Memory B cell (primary cell): Measurements from ENCODE around the gene THNSL1.

ENCODE experiments used
- ATAC-seq: fragments of 150-1000 bp; cut with Tn5 transposase; 2 replicates; pipeline ENCODE4 v1.10.0; 2021; ENCODE audit warnings: low read depth, mild to moderate bottlenecking, moderate library complexity
- DNase-seq, 2 donors: peaks; one replicate each; pipeline ENCODE4 v3.0.0; 2022; ENCODE audit warnings: low spot score in 2 of 2
- H3K27ac Mint-ChIP-seq: one replicate; pipeline ENCODE4 v1.8.0; 2022; ENCODE audit warnings: mild to moderate bottlenecking, moderate library complexity, mixed read lengths
- H3K27me3 Mint-ChIP-seq: one replicate; pipeline ENCODE4 v1.8.0; 2022; ENCODE audit warnings: mixed read lengths
- H3K36me3 Mint-ChIP-seq: one replicate; pipeline ENCODE4 v1.8.0; 2022; ENCODE audit warnings: mild to moderate bottlenecking, mixed read lengths
- H3K4me1 Mint-ChIP-seq: one replicate; pipeline ENCODE4 v1.8.0; 2022; ENCODE audit warnings: mixed read lengths
- H3K4me3 Mint-ChIP-seq: one replicate; pipeline ENCODE4 v1.8.0; 2022; ENCODE audit warnings: mild to moderate bottlenecking, moderate library complexity, mixed read lengths
- H3K9me3 Mint-ChIP-seq: one replicate; pipeline ENCODE4 v1.8.0; 2022; ENCODE audit warnings: mixed read lengths

Gene THNSL1

DNA sequence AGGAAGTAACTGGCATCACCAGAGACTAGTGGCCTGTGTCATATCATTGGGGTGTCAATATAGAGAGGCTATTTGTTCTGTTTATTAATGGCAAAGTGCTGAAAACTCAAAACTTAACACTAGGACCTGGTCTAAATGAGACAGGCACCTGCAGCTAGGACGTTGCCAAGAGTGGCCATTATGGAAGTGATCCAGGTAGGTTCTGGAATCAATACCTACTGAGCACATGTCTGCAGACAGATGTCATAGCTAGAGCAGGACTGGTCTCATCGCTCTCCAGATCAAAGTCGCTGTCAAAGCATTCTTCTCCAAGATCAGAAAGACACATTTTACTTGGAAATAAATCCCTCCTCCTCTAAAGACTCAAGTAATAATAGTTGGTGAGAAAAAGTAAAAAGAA is 40.3 kb downstream of the THNSL1 start:
- Mint-ChIP-seq H3K36me3 (no peaks in the 10 kb centered on the region), H3K4me1 (no peaks in the 10 kb centered on the region), H3K4me3 (no peak overlapping the region), H3K27ac (no peak overlapping the region), H3K9me3 (no peaks in the 10 kb centered on the region), H3K27me3 (peaks cover 6% of the 10 kb centered on the region)
- DNase-seq: no peak
- no peak for ATAC-seq

GRCh38 chr10:25057886-25058285 is 41.5 kb downstream of the THNSL1 start:
- Mint-ChIP-seq H3K4me1 (peaks cover 4% of the 10 kb centered on the region), H3K27me3 (peaks cover 9% of the 10 kb centered on the region), H3K9me3 (no peaks in the 10 kb centered on the region), H3K4me3 (no peak overlapping the region), H3K27ac (no peak overlapping the region), H3K36me3 (no peaks in the 10 kb centered on the region)
- DNase-seq: no peak
- no peak for ATAC-seq

GRCh38 chr10:25059990-25060389 is 43.6 kb downstream of the THNSL1 start:
- Mint-ChIP-seq H3K27ac (no peak overlapping the region), H3K4me1 (peaks cover 4% of the 10 kb centered on the region), H3K9me3 (no peaks in the 10 kb centered on the region), H3K4me3 (no peak overlapping the region), H3K27me3 (peaks cover 14% of the 10 kb centered on the region), H3K36me3 (no peaks in the 10 kb centered on the region)
- ATAC-seq (no peak), DNase-seq (no peak)

DNA sequence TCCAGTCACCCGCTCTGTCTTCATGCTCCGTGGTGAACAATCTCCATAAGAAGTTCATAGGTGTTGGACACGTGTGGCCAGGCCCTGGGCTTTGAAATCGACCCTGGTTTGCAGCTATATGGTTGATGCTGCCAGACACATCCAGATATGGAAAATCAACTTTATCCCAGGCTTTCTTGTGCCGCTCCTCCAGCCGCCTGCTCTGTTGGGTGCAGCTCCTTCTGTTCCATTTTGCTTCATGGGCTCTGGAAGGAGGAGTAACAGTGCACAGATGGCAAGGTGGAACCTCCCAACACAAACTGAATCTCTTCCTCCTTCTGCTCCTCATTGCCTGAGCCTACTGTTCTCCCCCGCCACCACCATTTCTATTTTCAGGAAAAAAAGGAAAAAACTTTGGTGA is 44.7 kb downstream of the THNSL1 start:
- Mint-ChIP-seq H3K27me3 (peaks cover 13% of the 10 kb centered on the region), H3K4me3 (no peak overlapping the region), H3K27ac (no peak overlapping the region), H3K36me3 (no peaks in the 10 kb centered on the region), H3K4me1 (peaks cover 4% of the 10 kb centered on the region), H3K9me3 (no peaks in the 10 kb centered on the region)
- DNase-seq (no peak), ATAC-seq (no peak)

DNA sequence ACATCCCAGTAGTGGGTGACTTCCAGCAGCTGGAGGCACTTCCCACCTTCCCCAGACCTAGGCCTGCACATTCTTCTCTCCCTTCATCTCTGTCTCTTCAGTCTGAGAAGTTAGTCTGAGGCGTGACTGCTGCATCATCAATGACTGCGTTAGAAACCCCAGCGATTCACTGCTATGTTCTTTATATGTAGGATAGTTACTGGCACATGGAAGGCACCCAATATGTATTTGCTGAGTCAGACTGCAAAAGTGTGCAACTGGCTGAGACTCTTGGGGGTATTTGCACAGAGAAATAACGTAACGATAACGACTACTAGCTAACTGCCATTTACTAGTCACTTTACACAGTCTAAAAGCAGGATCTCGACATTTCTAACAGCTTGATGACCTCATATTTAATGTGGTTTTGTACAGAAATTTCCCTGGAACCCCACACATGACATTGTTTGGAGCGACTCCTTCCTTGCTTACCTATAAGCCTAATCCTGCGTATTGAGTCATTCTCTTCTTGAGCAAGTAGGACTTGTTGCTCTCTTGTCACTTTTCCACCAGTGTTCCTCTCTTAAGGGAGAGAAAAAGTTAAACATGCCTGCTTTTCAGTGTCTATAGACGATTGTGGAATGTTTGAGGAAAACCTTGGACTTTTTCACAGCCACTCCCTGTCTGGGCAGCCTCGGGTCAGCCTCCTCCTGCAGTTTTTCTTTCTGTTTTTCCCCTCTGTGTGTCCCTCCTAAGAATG is 45.5 kb downstream of the THNSL1 start:
- H3K27ac Mint-ChIP-seq: no peak overlapping the region
- H3K9me3 Mint-ChIP-seq: no peaks in the 10 kb centered on the region
- H3K27me3 Mint-ChIP-seq: peaks cover 12% of the 10 kb centered on the region
- H3K4me1 Mint-ChIP-seq: peaks cover 4% of the 10 kb centered on the region
- ATAC-seq (no peak), DNase-seq (no peak)
- no peak overlapping the region for H3K4me3 Mint-ChIP-seq
- no peaks in the 10 kb centered on the region for H3K36me3 Mint-ChIP-seq

GRCh38 chr10:25063157-25063556 is 46.7 kb downstream of the THNSL1 start:
- Mint-ChIP-seq H3K4me3 (no peak overlapping the region), H3K27me3 (peaks cover 16% of the 10 kb centered on the region), H3K36me3 (no peaks in the 10 kb centered on the region), H3K27ac (peak overlapping the region; percentile 11), H3K9me3 (no peaks in the 10 kb centered on the region), H3K4me1 (peaks cover 4% of the 10 kb centered on the region)
- DNase-seq (no peak), ATAC-seq (no peak)

DNA sequence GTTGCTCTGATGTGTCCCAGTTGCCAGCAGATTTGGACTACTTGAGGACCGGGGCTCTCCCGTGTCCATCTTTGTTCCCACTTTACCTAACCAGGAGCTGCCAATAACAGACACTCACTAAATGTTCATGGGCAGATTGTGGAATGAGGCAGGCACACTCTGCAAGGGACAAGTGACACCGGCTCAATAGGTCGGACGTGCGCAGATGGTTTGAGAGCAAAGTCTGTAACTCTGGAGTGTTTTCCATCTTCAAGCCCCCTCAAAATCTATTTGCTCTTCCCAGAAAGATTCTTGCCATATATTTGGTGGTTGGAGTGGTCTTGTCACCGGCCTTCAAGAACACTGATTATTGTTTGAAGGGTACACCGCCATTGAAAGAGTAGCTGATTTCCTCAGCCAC is 47.2 kb downstream of the THNSL1 start:
- Mint-ChIP-seq H3K27me3 (peaks cover 18% of the 10 kb centered on the region), H3K36me3 (no peaks in the 10 kb centered on the region), H3K9me3 (no peaks in the 10 kb centered on the region), H3K4me3 (no peak overlapping the region), H3K27ac (peak overlapping the region; percentile 11), H3K4me1 (peaks cover 4% of the 10 kb centered on the region)
- no peak for DNase-seq
- ATAC-seq: no peak

GRCh38 chr10:25064401-25064800 is 48.0 kb downstream of the THNSL1 start:
- Mint-ChIP-seq H3K4me1 (peaks cover 4% of the 10 kb centered on the region), H3K4me3 (no peak overlapping the region), H3K36me3 (no peaks in the 10 kb centered on the region), H3K27me3 (peaks cover 18% of the 10 kb centered on the region), H3K9me3 (no peaks in the 10 kb centered on the region), H3K27ac (no peak overlapping the region)
- DNase-seq (no peak), ATAC-seq (no peak)

DNA sequence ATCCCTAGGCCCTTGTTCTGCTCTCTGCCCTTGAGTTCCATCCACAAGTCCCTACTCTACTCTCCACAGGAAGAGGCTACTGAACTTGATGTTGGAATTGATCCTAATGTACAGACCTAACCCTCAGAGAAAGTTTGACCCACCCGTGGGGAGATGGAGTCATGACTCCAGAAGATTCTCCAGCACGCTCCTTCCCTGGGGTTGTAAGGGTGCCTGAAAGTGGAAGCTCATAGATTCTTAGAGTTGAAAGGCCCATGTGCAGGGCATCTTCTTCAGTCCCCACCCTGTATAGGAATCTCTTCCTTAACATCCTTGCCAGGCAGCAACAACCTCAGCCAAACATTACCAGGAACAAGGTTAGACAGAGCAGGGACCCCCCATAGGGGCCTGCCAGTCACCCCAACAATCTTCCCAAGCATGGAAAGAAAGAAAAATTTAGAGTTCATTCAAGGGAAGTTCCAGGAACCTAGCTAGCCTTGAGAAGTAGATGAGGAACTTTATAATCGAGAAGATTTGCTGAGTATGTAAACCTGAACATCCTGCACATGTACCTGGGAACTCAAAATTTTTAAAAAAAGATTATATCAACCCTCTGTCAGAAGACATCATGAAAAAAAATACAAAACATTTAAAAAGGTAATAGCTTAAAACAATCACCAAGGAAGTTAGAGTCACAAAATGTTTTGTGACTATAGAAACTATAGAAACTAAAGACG is 49.5 kb downstream of the THNSL1 start:
- DNase-seq (no peak), ATAC-seq (no peak)
- peaks cover 18% of the 10 kb centered on the region for H3K27me3 Mint-ChIP-seq
- no peak overlapping the region for H3K4me3 Mint-ChIP-seq
- no peaks in the 10 kb centered on the region for H3K9me3 Mint-ChIP-seq
- peaks cover 4% of the 10 kb centered on the region for H3K4me1 Mint-ChIP-seq
- H3K36me3 Mint-ChIP-seq: no peaks in the 10 kb centered on the region
- no peak overlapping the region for H3K27ac Mint-ChIP-seq

DNA sequence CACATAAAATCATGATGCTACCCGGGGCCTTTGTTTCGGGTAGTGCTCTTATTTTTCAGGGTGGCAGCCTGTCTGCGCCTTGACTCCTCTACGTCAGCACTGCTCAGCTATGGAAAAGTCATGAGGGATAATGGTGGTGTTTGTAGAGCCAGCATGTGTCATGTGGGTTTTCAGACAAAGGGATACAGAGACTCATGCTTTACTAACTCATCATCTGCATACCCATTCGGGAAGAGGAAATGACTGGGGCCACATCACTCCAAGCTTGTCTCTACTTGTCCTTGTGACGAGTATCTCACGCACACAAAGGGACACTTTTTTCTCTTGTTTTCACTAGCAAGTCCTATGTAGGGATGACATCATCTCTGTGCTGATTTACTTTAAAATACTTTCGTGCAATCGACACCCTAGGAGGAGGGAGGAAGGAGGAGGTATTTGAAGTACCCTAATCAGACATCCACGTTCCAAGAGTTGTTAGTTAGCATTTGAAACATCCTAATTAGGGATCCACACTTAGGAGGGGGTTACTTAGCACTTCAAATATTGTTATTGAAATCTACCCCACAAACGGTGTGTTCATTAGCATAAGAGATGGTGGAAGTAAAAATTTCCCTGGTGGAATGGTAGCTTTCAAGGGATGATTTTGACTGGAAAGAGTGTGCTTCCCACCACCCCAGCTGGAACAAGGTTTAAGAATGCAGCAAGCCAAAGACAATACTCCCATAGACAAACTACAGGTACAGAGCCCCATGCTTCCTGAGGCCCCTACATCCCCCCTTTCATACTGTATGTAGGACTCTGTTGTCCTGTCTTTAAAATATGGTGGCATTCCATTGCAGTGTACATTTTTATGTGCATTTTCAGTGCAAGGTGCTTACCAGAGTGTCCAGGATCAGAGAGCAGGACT is 52.0 kb downstream of the THNSL1 start:
- Mint-ChIP-seq H3K27me3 (peaks cover 11% of the 10 kb centered on the region), H3K27ac (no peak overlapping the region), H3K9me3 (no peaks in the 10 kb centered on the region), H3K4me1 (no peaks in the 10 kb centered on the region), H3K4me3 (no peak overlapping the region), H3K36me3 (no peaks in the 10 kb centered on the region)
- ATAC-seq (no peak), DNase-seq (no peak)

GRCh38 chr10:25071227-25071626 is 54.8 kb downstream of the THNSL1 start:
- Mint-ChIP-seq H3K27ac (no peak overlapping the region), H3K9me3 (no peaks in the 10 kb centered on the region), H3K4me3 (no peak overlapping the region), H3K4me1 (no peaks in the 10 kb centered on the region), H3K27me3 (peaks cover 9% of the 10 kb centered on the region), H3K36me3 (no peaks in the 10 kb centered on the region)
- DNase-seq (no peak), ATAC-seq (no peak)

GRCh38 chr10:25072786-25073185 is 56.4 kb downstream of the THNSL1 start:
- no peak for DNase-seq
- Mint-ChIP-seq H3K36me3 (no peaks in the 10 kb centered on the region), H3K27me3 (peaks cover 9% of the 10 kb centered on the region), H3K4me1 (no peaks in the 10 kb centered on the region), H3K27ac (no peak overlapping the region), H3K4me3 (no peak overlapping the region), H3K9me3 (no peaks in the 10 kb centered on the region)
- ATAC-seq: no peak

DNA sequence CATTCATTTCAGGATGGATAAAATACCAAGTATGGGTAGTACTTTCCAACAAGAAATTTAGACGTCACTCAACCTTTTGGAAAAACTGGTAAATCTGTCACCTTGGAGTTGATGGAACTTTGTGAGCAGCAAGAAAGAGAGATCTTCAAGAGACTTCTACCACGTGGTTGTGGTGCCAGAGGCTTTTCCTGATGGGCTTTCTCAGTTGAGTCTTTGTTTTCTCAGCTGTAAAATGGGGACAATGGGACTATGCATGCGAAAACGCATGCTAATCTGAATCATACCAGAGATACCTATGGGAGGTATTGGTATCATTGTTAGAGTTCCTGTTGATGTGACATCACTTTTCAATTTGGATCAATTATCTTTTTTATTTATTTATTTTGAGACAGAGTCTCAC is 59.4 kb downstream of the THNSL1 start:
- Mint-ChIP-seq H3K36me3 (no peaks in the 10 kb centered on the region), H3K27ac (no peak overlapping the region), H3K4me1 (peaks cover 1% of the 10 kb centered on the region), H3K9me3 (no peaks in the 10 kb centered on the region), H3K4me3 (no peak overlapping the region), H3K27me3 (peaks cover 7% of the 10 kb centered on the region)
- no peak for DNase-seq
- no peak for ATAC-seq
